BLaER1 treated with 17β-estradiol and CSF1 and Interleukin-3, amounts not matched to agents 10 nM and 100 nM (cell line): ENCODE data around the gene CLPTM1L.

Source experiments
- H3K27ac ChIP-seq, 11 experiments: shearing (Covaris generic); formaldehyde crosslinking; 2 replicates each; pipeline ENCODE4 v1.8.1; 2022
- H3K27me3 ChIP-seq, 11 experiments: shearing (Covaris generic); formaldehyde crosslinking; 2 replicates each; pipeline ENCODE4 v1.8.1; 2022
- H3K36me3 ChIP-seq, 11 experiments: shearing (Covaris generic); formaldehyde crosslinking; 2 replicates each; pipeline ENCODE4 v1.8.1; 2022
- H3K4me1 ChIP-seq, 10 experiments: shearing (Covaris generic); formaldehyde crosslinking; 2 replicates each; pipeline ENCODE4 v1.8.1; 2022
- H3K4me2 ChIP-seq, 11 experiments: shearing (Covaris generic); formaldehyde crosslinking; 2 replicates each; pipeline ENCODE4 v1.8.1; 2022
- H3K4me3 ChIP-seq, 10 experiments: shearing (Covaris generic); formaldehyde crosslinking; 2 replicates each; pipeline ENCODE4 v1.8.1; 2022
- H3K9ac ChIP-seq, 11 experiments: shearing (Covaris generic); formaldehyde crosslinking; 2 replicates each; pipeline ENCODE4 v1.8.1; 2022
- H3K9me3 ChIP-seq, 11 experiments: shearing (Covaris generic); formaldehyde crosslinking; replicated peaks in 1 of 11; 2 replicates each; pipeline ENCODE4 v1.8.1; 2022
- H4K20me1 ChIP-seq, 11 experiments: shearing (Covaris generic); formaldehyde crosslinking; 2 replicates each; pipeline ENCODE4 v1.8.1; 2022
- Cebpa-rat ChIP-seq, 11 experiments: shearing (Covaris generic); IDR thresholded peaks; 2 replicates each; pipeline ENCODE4 v1.8.1; 2022

CLPTM1L gene, protein sequence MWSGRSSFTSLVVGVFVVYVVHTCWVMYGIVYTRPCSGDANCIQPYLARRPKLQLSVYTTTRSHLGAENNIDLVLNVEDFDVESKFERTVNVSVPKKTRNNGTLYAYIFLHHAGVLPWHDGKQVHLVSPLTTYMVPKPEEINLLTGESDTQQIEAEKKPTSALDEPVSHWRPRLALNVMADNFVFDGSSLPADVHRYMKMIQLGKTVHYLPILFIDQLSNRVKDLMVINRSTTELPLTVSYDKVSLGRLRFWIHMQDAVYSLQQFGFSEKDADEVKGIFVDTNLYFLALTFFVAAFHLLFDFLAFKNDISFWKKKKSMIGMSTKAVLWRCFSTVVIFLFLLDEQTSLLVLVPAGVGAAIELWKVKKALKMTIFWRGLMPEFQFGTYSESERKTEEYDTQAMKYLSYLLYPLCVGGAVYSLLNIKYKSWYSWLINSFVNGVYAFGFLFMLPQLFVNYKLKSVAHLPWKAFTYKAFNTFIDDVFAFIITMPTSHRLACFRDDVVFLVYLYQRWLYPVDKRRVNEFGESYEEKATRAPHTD

DNA sequence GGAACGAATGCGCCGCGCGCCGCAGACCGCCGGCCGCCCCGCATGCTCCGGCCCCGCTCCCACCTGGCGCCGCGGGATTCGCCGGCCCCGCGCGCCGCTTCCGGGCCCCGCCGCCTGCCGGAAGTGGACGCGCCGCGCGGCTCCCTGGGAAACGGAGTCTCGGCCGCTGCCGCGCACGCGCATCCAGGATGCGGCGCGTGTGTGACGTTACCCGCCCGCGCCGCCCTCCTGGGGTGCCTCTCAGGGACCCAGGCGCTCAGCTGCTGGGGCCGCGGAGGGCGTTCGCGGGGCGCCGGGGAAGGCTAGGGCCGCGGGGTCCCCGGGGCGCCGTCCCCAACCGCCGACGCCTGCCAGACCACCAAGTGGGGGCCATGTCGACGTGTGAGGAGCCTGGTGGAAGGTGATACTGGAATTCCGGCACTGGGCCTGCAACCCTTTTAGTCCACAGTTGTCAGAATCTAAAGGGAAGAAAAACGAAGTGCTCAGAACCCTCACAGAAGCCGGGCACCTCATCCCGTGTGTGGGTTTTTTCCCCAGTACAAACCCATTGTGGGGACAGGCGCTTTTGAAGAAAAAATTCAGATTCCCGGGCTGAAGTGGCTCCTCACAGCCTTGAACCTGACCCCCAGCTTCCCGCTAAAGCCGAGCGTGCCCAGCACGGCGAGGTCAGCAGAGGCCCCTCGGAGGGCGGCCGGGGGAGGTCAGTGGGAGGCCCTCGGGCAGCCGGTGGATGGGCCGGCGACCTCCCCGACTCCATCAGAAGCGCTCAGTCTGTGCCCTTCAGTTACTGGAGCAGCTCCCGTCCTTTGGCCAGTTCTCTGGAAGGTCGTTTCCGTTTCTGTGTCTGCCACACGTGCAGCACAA is at the start of gene CLPTM1L:
Gene CLPTM1L, minus strand, starts transcription at position 125 of the 864 bp plus-strand sequence. CDS start 258 bp downstream, outside the sequence.
- Histone ChIP-seq H3K9ac (peak within 1 kb of the TSS; percentile 85 to 96 (median 89)), H3K4me2 (peak within 1 kb of the TSS; percentile 89 to 100 (median 98)), H3K27me3 (no peaks in the 10 kb centered on the region), H3K4me1 (peaks cover 37 to 77% (median 62%) of the 10 kb centered on the region in 10 experiments), H3K4me3 (peak within 1 kb of the TSS; percentile 71 to 95 (median 84)), H4K20me1 (peaks cover 5 to 44% (median 39%) of the 10 kb centered on the region in 11 experiments; a peak in 21 of 22 replicates), H3K27ac (peak within 1 kb of the TSS; percentile 77 to 88 (median 85)), H3K36me3 (peaks cover 28 to 36% (median 33%) of the 10 kb centered on the region in 11 experiments), H3K9me3 (no peaks in the 10 kb centered on the region)
- no peak for TF ChIP-seq Cebpa-rat (IDR thresholded peaks at IDR 0.05)

DNA sequence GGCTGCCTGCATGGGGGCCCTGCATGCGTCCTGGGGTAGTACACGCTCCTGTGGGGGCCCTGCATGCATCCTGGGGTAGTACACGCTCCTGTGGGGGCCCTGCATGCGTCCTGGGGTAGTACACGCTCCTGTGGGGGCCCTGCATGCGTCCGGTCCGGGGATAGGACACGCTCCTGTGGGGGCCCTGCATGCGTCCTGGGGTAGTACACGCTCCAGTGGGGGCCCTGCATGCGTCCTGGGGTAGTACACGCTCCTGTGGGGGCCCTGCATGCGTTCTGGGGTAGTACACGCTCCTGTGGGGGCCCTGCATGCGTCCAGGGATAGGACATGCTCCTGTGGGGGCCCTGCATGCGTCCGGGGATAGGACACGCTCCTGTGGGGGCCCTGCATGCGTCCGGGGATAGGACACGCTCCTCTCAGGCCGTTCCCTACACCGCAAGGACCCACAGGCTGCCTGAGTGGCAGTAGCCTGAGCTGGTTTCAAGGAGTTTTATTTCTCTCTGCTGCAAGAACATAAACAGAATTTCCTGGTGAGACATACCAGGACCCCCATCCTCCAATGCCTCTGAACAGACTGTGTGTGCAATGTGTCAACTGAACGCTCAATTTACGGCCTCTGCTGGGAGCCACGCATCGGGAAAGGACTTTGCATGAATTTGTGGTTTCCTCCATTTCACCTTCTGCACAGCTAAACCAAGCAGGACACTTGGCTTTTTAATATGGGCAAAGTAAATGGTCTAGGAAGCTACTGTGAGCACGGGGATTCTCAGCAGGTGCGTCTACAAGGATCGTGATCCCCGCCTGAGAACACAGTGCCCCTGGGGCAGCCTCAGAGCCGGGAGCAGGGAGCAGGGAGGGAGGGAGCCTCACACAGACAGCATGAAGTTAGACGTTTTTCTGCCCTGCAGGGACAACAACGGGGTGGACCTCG is 48.9 kb upstream of the CLPTM1L start:
- H3K4me2 ChIP-seq, result no peak overlapping the region
- H3K4me1 ChIP-seq, result no peaks in the 10 kb centered on the region
- peaks cover 5 to 39% (median 23%) of the 10 kb centered on the region in 11 experiments; a peak in 15 of 22 replicates for H3K27me3 ChIP-seq
- H4K20me1 ChIP-seq, result peaks cover 0 to 17% (median 0%) of the 10 kb centered on the region in 11 experiments; a peak in 3 of 22 replicates
- no peak for TF ChIP-seq Cebpa-rat (IDR thresholded peaks at IDR 0.05)
- H3K9me3 ChIP-seq, result peaks cover 0 to 4% (median 0%) of the 10 kb centered on the region in 11 experiments; a peak in 1 of 22 replicates
- no peak overlapping the region for H3K27ac ChIP-seq
- no peaks in the 10 kb centered on the region for H3K36me3 ChIP-seq
- no peak overlapping the region for H3K9ac ChIP-seq
- no peak overlapping the region for H3K4me3 ChIP-seq

DNA sequence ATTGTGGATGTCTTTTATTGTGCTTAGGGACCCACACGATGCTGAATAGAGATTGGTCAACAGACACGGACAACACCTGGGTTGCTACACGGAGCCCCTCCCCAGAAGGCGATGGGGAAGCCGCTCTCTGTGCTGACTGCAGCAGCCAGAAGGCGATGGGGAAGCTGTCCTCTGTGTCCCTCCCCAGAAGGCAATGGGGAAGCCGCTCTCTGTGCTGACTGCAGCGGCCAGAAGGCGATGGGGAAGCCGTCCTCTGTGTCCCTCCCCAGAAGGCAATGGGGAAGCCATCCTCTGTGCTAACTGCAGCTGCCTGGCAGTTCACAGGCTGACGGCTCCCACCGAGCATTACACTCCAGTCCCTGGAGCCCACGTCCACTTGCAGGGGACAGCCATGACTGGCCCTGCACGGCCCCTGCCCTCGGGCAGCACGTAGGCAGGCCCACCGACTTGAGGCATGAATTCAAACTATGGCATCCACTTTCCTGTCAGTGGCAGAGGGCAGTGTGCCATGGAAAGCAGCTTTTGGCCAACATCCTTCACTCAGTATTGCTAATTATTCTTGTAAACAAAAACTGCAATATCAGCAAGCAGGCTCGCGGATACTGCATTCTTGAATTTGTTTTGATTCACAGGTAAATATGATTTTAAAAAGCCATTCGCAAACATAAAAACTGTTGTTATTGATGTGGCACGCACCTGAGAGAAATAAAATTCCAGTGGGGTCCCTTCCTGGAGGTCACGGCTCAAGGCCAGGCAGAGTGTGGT is 48.1 kb upstream of the CLPTM1L start:
- no peak overlapping the region for H3K27ac ChIP-seq
- TF ChIP-seq Cebpa-rat (IDR thresholded peaks at IDR 0.05), result no peak
- H3K9me3 ChIP-seq, result no peaks in the 10 kb centered on the region
- H3K9ac ChIP-seq, result no peak overlapping the region
- peaks cover 10 to 48% (median 31%) of the 10 kb centered on the region in 11 experiments for H3K27me3 ChIP-seq
- peaks cover 0 to 17% (median 0%) of the 10 kb centered on the region in 11 experiments; a peak in 3 of 22 replicates for H4K20me1 ChIP-seq
- no peak overlapping the region for H3K4me3 ChIP-seq
- no peak overlapping the region for H3K4me2 ChIP-seq
- no peaks in the 10 kb centered on the region for H3K4me1 ChIP-seq
- no peaks in the 10 kb centered on the region for H3K36me3 ChIP-seq

DNA sequence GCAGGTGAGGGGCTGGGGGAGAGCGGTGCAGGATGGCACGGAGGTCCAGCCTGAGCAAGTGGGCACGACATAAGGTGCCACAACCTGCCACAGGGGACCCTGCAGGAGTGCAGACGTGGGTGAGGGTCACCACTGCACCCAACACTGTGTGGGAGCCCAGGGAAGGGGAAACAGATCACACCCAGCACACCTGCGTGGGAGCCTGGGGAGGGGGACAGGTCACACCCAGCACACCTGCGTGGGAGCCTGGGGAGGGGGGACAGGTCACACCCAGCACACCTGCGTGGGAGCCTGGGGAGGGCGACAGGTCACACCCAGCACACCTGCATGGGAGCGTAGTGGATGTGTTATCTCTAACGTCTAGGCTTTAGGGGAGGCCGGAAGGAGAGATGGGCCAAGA is 47.4 kb upstream of the CLPTM1L start:
- Histone ChIP-seq H3K4me3 (no peak overlapping the region), H3K4me1 (peaks cover 0 to 3% (median under 1%) of the 10 kb centered on the region in 10 experiments; a peak in 6 of 20 replicates), H4K20me1 (peaks cover 0 to 17% (median 0%) of the 10 kb centered on the region in 11 experiments; a peak in 3 of 22 replicates), H3K27ac (no peak overlapping the region), H3K36me3 (no peaks in the 10 kb centered on the region), H3K4me2 (no peak overlapping the region), H3K9me3 (no peaks in the 10 kb centered on the region), H3K27me3 (peaks cover 17 to 55% (median 39%) of the 10 kb centered on the region in 11 experiments), H3K9ac (no peak overlapping the region)
- TF ChIP-seq Cebpa-rat (IDR thresholded peaks at IDR 0.05), result no peak

DNA sequence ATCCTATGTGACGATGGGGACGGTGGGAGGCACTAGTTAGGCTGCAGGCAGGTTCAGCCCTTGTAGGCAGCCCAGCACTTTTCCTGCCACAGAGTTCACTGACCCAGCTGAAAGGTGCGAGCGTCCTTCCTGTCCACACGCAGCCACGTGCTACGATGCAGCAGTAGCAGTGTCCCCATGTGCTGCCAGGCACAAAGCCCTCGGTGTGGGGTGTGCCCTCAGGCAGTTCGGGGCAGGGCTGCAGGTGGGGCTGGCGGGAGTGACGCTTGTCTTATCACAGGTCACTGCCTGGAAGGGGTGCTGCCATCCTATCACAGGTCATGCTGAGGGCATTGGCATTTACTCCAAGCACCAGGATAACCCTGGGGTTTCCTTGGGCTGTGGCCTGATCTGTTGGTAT is 46.8 kb upstream of the CLPTM1L start:
- peaks cover 23 to 61% (median 44%) of the 10 kb centered on the region in 11 experiments for H3K27me3 ChIP-seq
- no peak overlapping the region for H3K4me2 ChIP-seq
- no peak overlapping the region for H3K4me3 ChIP-seq
- no peak for TF ChIP-seq Cebpa-rat (IDR thresholded peaks at IDR 0.05)
- H3K27ac ChIP-seq, result no peak overlapping the region
- no peaks in the 10 kb centered on the region for H3K36me3 ChIP-seq
- H3K4me1 ChIP-seq, result peaks cover 1 to 9% (median 6%) of the 10 kb centered on the region in 10 experiments; a peak in 17 of 20 replicates
- no peak overlapping the region for H3K9ac ChIP-seq
- peaks cover 0 to 17% (median 0%) of the 10 kb centered on the region in 11 experiments; a peak in 3 of 22 replicates for H4K20me1 ChIP-seq
- no peaks in the 10 kb centered on the region for H3K9me3 ChIP-seq

DNA sequence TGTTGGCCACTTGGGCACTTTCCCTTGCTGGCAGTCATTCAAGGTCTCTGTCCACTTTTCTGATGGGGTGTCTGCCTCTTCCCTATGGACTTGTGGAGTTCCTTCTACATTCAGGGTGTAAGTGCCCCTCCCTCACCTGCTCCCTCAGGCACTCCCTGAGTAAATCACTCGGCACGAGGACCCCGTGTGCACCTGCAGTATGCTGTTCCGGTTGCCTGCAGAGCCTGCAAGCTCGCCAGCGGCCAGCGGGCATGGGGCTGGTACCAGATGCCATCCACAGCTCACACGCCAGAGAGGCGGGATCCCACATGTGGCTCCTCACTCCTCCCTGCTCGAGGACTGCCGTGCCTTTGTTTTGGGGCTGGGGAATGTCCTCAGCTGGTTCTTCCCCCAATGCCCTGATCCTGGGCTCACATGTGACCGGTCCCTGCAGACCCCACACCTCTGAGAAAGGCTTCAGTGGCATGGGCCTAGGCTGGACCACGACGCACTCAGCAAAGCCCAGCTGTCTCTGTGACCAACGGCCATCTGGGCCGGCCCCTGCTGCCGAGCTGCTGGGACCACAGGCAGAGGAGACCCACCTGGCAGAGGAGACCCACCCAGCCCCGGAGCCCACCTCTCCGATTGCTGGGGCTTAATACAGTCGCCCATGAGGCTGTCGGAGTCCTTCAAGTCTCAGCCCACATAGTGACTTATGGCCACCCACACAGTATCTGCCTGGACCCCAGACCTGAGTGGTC is 46.1 kb upstream of the CLPTM1L start:
- Histone ChIP-seq H3K27me3 (peaks cover 28 to 67% (median 51%) of the 10 kb centered on the region in 11 experiments), H3K9ac (no peak overlapping the region), H3K9me3 (no peaks in the 10 kb centered on the region), H3K4me3 (no peak overlapping the region), H3K27ac (no peak overlapping the region), H3K4me2 (no peak overlapping the region), H3K4me1 (peaks cover 5 to 15% (median 11%) of the 10 kb centered on the region in 10 experiments; a peak in 18 of 20 replicates), H4K20me1 (peaks cover 0 to 17% (median 0%) of the 10 kb centered on the region in 11 experiments; a peak in 3 of 22 replicates), H3K36me3 (no peaks in the 10 kb centered on the region)
- no peak for TF ChIP-seq Cebpa-rat (IDR thresholded peaks at IDR 0.05)

DNA sequence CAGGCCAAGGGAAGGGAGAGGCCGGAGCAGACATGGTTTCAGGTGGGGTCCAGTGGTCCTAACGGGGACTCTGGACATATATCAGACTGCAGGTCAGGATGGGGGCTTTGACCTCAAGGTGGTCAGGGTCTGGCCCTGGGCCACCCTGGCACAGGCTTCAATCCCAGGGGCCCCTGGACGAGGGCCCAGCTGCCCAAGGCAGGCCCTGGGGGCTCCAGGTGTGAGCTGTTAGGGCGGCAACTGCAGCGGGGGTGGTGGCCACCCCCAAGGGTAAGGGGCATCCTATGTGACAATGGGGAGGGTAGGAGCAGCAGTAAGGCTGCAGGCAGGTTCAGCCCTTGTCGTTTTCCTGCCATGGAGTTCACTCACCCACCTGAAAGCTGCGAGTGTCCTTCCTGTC is 45.4 kb upstream of the CLPTM1L start:
- Histone ChIP-seq H3K4me1 (peaks cover 8 to 22% (median 15%) of the 10 kb centered on the region in 10 experiments), H3K9ac (no peak overlapping the region), H3K4me2 (no peak overlapping the region), H3K9me3 (no peaks in the 10 kb centered on the region), H4K20me1 (peaks cover 0 to 17% (median 0%) of the 10 kb centered on the region in 11 experiments; a peak in 3 of 22 replicates), H3K4me3 (no peak overlapping the region), H3K27me3 (peaks cover 28 to 74% (median 58%) of the 10 kb centered on the region in 11 experiments), H3K36me3 (no peaks in the 10 kb centered on the region), H3K27ac (no peak overlapping the region)
- TF ChIP-seq Cebpa-rat (IDR thresholded peaks at IDR 0.05), result no peak
